Fibroblast of skin of right biceps (primary cell): ENCODE data around the gene STPG1.

ENCODE experiments used
- DNase-seq: peaks from one replicate; pipeline ENCODE4 v3.0.0-alpha.2; 2013

The STPG1 gene

GRCh38 chr1:24426744-24427544, 13.4 kb upstream of the STPG1 start:
- DNase-seq, result no peak

DNA sequence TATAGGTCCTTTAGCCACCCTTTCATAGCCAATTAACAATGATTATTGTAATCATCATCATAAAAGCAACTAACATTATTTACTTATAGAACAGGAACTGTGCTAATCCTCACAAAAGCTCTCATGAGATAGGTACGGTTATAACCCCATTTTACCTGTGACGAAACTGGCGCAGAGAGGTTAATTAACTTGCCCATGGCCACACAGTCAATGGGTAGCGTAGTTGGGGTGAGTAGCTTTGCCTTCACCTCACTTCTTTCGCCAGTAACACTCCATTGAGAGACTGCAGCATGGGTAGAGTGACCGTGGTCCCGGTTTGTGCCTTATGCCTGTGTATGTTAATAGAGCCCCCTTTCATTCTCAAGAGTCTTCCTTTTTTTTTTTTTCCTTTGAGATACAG, 12.3 kb upstream of the STPG1 start:
- DNase-seq, result no peak

DNA sequence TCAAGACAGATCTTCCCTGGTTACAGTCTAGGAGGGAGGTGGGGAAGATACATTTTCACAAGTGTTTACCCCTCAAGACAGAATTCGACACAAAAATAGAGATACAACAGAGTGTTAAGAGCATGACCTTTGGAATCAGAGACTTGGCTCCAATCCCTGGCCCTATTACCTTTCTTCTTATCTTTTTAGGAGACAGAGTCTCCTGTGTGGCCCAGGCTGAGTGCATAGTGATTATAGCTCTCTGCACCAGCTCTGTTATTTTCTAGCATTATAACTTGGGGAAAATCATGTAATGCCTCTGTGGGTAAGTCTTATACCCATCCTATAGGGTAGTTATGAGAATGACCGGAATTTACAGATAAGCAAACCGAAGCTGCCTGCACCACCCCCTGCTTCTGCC, 11.9 kb upstream of the STPG1 start:
- DNase-seq, result no peak

- DNase-seq, result no peak
Observed at GRCh38 chr1:24424990-24425389, 11.4 kb upstream of the STPG1 start.

- DNase-seq, result no peak
Observed at GRCh38 chr1:24424207-24424606, 10.6 kb upstream of the STPG1 start.

DNA sequence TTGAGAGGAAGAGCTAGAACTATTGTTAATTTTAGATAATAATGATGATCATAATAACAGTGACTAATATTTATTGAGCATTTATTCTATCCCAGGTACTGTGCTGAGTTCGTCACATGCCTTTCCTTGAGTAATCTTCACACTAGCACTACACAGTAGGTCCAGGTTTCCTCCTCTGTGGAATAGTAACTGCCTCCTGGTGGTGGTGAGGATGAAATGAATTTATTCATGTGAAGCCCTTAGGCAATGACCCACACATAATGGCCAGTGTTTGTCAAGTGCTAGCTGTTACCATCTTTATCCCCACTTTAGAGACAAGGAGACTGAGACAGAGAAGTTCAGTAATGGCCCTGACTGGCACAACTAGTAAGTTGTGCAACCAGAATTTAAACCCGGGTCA, 7.9 kb upstream of the STPG1 start:
- DNase-seq, result no peak

DNA sequence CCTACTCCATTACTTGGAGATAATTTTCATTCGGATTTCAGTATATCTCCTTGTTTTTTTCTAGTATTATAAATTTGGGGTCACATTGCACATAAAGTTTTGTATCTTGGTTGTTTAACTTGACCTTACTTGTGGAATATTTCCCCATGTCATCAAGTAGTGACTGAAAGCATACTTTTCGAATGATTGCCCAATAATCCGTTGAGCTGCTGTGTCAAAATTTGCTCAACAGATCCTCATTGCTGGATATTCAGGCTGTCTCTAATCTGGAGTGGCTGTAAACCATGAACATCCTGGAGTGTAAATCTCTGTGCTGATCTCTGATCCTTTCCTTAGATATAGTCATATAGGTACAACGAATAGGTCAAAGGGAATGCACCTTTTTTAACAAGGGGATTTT, 7.0 kb upstream of the STPG1 start:
- DNase-seq, result no peak

DNA sequence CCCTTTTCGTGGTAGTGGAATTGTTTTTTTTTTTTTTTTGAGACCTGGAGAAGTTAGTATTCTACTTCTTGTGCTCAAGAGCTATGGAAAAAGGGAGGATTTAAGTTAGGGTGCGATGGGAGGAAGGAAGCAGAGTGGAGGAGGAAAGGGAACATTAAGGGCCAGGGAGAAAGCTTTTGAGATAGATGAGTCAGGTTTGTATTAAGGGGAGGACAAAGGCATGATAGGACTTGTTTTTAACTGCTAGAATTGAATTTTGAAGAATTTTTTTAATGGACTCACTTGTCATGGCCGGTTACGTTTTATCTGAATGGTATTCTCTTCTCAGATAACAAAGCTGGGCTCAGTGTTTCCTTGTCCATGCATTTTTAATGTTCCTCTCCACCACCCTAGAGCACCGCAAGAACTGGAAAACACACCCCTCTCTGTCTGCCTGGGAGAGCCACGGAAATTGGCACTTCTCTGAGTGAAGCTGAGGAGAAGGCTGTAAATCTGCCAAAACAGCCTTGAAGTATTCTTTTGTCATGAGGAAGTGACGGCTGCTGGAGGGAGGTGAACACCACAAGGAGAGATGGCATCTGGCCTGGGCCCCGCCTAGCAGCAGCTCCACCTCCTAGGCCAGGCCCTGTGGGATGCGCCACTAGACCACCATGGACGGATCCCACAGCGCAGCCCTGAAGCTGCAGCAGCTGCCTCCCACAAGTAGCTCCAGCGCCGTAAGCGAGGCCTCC, 5.5 kb upstream of the STPG1 start:
- peak; percentile 67 for DNase-seq

DNA sequence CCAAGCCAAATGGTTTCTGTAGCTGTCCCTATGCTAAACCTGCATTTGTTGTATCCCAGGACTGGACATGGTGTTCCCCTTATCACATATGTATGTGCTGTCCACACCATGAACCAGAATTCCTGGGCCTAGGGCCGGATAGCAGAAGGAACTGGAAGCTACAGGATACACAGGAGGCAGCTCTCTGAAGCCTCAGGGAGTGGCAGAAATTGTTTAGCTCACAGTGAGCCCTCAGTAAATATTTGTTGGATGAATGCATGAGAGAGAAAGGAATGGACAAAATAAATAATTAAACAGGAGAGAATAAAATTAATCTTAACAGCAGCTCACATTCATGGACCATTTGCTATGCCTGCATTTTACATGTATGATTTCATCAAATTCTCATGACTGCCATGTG, 4.1 kb upstream of the STPG1 start:
- peak; percentile 45 for DNase-seq

DNA sequence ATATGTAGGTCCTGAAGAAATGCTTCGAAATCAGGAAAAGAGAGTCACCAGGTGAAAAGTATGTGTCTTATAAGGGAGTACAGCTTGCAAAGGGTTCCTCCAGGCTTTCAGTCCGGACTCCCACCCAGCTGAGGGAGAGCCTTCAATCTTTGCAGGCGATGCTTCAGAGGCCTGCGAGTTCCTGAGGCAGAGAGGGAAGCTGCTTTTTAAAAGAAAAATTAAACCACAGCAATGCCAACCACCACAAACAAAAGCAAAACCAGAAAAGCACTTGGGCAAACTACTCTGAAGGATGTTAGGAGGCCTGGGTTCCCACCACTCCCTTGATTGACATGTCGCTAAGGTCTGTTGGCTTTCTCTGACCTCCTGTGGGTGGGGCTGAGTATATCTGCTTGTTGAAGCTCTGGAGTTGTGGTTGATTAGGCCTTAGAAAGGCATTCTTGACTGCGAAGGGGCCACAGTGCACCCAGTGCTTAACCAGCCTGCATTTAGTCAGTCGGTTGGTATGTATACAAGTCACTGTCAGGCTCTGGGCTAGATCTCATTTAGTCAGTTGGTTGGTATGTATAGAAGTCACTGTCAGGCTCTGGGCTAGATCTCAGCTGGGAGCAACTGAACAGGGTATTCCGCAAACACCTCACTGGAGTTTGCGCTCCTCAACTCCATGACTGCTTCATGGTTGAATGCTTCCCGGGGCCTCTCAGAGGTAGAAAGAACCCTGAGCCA, 3.2 kb upstream of the STPG1 start:
- peak; percentile 98 for DNase-seq

- DNase-seq, result peak; percentile 19
Observed at GRCh38 chr1:24415910-24416665, 2.5 kb upstream of the STPG1 start.

DNA sequence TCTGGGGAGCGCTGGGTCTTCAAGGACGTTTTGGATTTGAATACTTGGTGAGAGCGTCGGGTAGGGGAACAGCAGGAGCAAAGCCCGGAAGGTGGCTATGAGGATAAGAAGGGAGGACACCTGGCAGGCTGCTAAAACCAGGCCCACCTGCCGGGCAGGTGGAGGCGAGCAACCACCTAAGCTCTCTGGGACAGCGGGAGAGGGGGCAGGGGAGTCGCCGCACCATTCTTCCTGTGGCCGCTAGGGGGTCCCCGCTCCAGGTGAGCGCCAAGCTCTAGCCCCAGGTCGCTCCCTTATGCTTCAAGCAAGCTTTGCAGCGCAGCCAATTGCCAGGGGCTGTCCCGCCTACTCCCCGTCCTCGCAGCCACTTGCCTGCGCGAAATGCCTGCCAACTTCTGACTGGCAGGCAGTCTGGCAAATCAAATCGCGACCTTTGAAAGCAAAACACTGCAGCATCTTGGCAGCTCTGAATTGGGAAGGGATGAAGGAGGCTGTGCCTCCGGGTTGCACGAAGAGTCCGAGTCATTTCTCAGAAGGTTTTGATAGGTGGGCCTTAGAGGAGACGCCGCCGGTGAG, 1.8 kb upstream of the STPG1 start, which contains the start of gene NIPAL3:
Gene NIPAL3 (plus strand): TSS at position 469 of the 576 bp plus-strand sequence. CDS start 3,746 bp downstream, outside the sequence.
- peak; percentile 100 for DNase-seq

DNA sequence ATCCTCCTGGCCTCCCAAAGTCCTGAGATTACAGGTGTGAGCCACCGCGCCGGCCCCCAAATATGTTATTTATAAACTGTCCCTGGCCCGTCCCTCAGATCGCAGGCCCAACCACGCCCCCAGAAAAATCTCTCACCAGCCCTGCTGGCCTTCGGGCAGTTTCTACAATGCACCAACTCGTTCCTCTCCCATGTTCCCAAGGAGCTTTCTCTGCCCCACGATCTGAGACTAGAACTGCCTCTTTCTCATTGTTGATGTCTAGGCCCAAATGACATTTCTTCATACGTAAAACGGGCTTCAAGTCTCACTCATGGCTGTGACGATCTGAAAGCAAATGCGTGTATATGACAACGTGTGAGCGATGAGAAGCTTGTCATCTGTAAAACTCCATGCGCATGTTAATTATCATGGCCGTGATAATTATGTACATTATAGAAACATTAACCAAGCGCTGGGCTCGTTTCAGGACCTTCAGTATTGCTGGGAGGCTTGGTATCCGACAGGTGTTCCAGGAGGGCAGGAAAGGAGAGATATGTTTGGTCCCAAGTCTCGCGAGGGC, 1.3 kb upstream of the STPG1 start:
- no peak for DNase-seq

DNA sequence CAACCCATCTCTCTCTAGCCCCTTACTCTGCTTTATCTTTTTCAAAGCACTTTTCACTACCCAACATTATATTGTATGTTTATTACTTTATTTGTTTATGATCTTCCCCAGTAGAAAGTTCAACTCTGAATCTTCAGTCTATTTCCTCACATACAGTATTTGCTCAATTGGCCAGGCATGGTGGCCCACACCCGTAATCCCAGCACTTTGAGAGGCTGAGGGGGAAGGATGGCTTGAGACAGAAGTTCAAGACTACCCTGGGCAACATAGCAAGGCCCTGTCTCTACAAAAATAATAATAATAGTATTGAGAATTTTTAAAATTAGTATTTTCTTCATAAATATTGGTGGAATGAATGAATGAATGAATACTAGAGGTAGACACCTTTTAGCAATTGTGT, 1.2 kb downstream of the STPG1 start:
- no peak for DNase-seq

- peak; percentile 81 for DNase-seq
Observed at GRCh38 chr1:24411963-24412362, 1.6 kb downstream of the STPG1 start.

- DNase-seq, result no peak
Observed at GRCh38 chr1:24410750-24411149, 2.8 kb downstream of the STPG1 start.

DNA sequence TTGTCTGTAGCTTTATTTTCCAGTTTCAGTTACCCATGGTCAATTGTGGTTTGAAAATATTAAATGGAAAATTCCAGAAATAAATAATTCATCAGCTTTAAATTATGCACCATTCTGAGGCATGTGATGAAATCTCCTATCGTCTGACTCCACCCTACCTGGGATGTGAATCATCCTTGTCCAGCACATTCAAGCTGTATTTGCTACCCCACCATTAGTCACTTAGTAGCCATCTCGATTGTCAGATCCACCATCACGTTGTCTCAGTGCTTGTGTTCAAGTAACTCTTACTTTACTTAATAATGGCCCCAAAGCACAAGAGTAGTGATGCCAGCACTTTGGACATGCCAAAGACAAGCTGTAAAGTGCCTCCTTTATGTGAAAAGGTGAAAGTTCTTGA, 4.0 kb downstream of the STPG1 start:
- DNase-seq, result peak; percentile 89

- DNase-seq, result no peak
Observed at GRCh38 chr1:24406788-24407187, 6.8 kb downstream of the STPG1 start.

- DNase-seq, result no peak
Observed at GRCh38 chr1:24403806-24404205, 9.8 kb downstream of the STPG1 start.

DNA sequence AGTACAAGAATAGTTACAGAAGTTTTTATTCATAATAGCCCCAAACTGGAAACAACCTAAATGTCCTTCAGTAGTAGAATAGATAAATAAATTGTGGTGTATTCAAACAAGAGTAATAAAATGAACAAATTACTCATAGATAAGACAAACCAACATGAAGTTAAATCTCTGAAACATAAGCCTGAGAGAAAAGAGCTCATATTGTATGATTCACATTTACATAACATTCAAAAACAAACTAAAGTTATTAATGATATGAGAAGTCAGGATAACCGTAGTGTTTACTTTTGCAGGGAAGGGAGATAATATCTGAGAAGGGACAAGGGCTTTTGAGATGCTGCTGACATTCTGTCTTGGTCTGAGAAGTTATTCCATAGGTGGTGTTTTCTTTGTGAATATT, 13.5 kb downstream of the STPG1 start:
- DNase-seq, result no peak

DNA sequence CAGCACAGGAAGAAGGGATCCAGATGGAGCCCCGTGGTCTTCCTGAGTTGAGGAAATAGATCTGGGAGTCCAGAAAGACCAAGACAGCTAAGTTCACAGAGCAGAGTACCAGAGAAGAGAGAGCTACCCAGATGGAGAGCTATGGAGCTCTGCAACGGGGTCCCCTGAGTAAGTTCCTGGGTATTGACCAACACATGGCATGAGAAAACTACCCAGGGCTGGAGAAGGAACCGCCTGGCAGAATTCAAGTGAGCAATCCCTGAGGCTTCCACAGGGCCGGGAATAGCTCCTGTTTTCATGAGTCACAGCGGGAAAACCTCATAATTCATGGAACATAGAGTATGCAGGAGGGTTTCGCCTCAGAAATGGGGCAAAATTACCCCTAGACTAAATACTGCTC, 19.7 kb downstream of the STPG1 start:
- peak; percentile 86 for DNase-seq

GRCh38 chr1:24392982-24393650, 20.5 kb downstream of the STPG1 start:
- DNase-seq, result no peak
